ENCODE results near the gene JMJD1C. TPM values are rescaled to one million over a fixed set of nuclear protein-coding genes. Genes with fewer than 3 reads are reported as not detected.
"Not testable (repeated sequence)": the region's sequence is repeated elsewhere in the genome, so short reads cannot be mapped to it uniquely, and the experiment has no call there.

The JMJD1C gene
- total RNA-seq, 1 donor from 2014 or later: 186 TPM

GRCh38 chr10:63256009-63256773, 209.6 kb downstream of the JMJD1C start:
- no peak for DNase-seq

GRCh38 chr10:63255316-63255715, 210.5 kb downstream of the JMJD1C start:
- no peak for DNase-seq

GRCh38 chr10:63253040-63253439, 212.7 kb downstream of the JMJD1C start:
- no peak for DNase-seq

- DNase-seq: no peak
These were observed 213.5 kb downstream of the JMJD1C start for GRCh38 chr10:63252095-63252762.

GRCh38 chr10:63250032-63250431, 215.7 kb downstream of the JMJD1C start:
- DNase-seq: no peak

GRCh38 chr10:63247771-63248170, 218.0 kb downstream of the JMJD1C start:
- DNase-seq: no peak

GRCh38 chr10:63246356-63246755, 219.4 kb downstream of the JMJD1C start:
- DNase-seq: no peak

GRCh38 chr10:63241841-63242281, 223.9 kb downstream of the JMJD1C start:
- DNase-seq: no peak

- DNase-seq: no peak
These were observed 225.0 kb downstream of the JMJD1C start for GRCh38 chr10:63240807-63241206.

- no peak for DNase-seq
These were observed 227.3 kb downstream of the JMJD1C start for GRCh38 chr10:63238501-63238900.

- DNase-seq: no peak
These were observed 228.4 kb downstream of the JMJD1C start for GRCh38 chr10:63237396-63237795.

GRCh38 chr10:63236113-63236935, 229.5 kb downstream of the JMJD1C start:
- DNase-seq: no peak

- not testable (repeated sequence) for DNase-seq
These were observed 230.6 kb downstream of the JMJD1C start for GRCh38 chr10:63235136-63235535.

- no peak for DNase-seq
These were observed 236.6 kb downstream of the JMJD1C start for GRCh38 chr10:63229161-63229560.

- DNase-seq: no peak
These were observed 237.5 kb downstream of the JMJD1C start for GRCh38 chr10:63228237-63228636.

GRCh38 chr10:63227207-63227895, 238.4 kb downstream of the JMJD1C start:
- DNase-seq: no peak

- DNase-seq: no peak
These were observed 241.5 kb downstream of the JMJD1C start for GRCh38 chr10:63224241-63224640.

- DNase-seq: no peak
These were observed 243.8 kb downstream of the JMJD1C start for GRCh38 chr10:63221950-63222349.

GRCh38 chr10:63219749-63220148, 246.0 kb downstream of the JMJD1C start:
- no peak for DNase-seq

- DNase-seq: peak; percentile 38
These were observed 248.6 kb downstream of the JMJD1C start for GRCh38 chr10:63217120-63217605.

- no peak for DNase-seq
These were observed 251.2 kb downstream of the JMJD1C start for GRCh38 chr10:63214571-63214970.

- DNase-seq: no peak
These were observed 252.3 kb downstream of the JMJD1C start for GRCh38 chr10:63213489-63213888.

Measured in skin of body (tissue), 2 donors.